Measurements from ENCODE around the gene BCAS1. TPM values are rescaled to one million over a fixed set of nuclear protein-coding genes. Genes with fewer than 3 reads are reported as not detected.

Gene BCAS1
- polyA plus RNA-seq, 12 donors, result 3.5 to 14.6 (median 5.7) TPM; not detected in 1

DNA sequence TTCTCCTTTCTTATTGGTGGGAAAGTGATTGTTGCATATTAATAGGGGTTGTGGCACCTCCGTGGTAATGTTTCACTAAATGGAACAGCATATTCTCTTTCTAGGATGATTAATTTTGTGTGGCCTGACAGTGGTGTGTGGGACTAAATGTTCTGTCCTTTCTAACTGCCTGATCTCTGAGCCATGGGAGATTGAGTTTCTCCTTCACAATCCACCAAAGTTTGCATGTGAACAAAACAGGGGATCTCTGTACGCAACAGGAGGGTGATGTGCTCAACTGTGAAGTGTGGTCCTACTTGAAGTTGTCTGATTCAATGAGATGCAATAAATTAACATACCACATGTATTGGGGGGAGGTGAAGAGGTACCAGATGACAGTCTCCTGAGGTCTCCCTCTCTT lies 19.3 kb downstream of the BCAS1 start:
- no peak for DNase-seq

DNA sequence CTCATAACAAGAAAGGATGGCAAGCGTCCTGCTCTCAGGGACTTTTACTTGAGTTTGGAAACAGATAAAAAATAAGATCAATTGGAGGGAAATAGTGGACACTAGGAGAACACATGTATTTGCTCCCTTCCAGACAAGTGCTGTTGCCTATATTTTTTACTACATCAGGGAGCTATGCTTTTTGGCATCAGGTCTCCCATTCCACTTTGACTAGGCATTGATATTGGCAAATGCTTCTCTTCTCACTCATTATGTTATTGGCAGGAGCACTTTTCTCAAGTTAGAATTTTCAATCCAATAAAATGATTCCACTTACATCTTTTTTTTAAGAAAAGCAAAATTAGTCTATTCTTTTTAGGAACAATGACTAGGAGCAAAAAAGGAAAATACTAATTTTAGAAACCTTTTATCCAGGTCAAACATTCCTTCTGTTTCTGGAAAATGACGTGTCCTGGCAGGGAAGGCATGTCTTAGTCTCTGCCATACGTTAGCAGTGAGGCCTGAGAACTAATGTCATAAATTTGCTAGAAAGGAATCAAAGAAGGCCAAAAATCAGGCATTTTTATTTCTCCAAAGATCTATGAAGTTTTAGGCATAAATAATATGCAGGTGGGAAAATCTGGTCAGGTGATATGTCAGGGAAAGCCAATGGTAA lies 21.4 kb downstream of the BCAS1 start:
- no peak for DNase-seq

DNA sequence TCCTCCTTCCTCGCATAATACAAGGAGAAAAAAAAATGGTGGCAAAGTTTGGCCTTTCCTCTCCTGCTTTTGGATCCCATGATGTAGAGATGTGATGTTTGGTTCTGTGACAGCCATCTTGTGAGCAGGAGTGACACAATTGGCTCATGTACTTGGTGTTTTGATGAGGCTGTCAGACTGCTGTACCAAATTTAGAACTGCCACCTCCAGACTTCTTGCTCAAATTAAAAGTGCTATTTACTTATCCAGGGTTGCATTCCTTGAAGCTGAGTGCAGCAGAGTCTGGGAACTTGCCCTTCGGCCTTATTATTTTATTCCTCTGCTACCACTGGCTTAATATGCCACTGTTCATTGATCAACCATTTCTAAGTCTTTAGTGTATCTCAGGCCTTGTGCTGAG lies 21.9 kb downstream of the BCAS1 start:
- no peak for DNase-seq

DNA sequence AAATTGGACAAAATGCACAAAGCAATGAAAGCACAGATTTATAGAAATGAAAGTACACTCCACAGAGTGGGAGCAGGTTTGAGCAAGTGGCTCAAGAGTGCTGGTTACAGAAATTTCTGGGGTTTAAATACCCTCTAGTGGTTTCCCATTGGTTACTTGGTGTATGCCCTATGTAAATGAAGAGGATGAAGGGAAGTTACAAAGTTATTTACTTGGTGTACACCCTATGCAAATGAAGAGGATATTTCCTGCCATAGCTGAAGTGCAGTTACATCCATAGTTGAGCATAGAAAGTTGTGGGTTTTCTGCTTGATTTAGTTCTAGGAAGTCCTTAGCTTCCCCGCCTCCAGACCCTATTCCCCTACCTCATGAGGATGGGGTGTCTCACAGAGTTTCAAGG lies 22.7 kb downstream of the BCAS1 start:
- no peak for DNase-seq

DNA sequence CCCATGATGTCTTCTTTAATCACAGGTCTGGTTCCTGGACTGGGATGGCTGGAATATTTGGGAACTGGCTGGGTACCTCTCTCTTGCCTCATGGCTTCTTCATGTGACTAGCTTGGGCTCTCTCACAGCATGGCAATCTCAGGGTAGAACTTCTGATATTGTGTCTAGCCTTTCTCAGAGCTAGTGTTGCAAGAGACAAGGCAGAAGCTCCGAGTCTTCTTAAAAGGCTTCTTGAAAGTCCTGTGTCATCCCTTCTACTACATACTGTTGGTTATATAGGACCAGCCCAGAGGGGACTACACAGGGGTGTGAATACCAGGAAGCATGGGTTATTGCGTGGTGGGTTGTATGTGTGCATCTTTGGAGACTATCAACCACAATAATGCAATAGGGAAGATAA lies 23.3 kb downstream of the BCAS1 start:
- DNase-seq, result no peak

DNA sequence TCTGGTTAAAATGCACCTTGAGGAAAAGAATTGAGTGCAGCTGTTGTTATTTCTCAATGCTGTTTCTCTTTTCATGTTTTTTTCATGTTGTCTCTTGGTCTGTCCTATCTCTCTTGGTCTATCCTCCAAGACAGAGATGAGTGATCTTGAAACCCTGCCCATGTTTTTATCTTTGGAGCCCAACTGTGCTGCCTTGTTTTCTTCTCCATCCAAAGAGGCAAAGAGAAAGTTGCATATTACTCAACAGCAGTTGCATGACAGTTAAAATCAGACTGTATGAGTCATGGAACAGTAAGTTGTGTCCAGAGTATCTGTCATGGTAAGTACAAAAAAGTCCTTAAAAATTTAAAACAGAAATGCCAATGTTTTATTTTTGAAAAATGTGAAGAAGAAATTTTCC lies 26.2 kb downstream of the BCAS1 start:
- no peak for DNase-seq

DNA sequence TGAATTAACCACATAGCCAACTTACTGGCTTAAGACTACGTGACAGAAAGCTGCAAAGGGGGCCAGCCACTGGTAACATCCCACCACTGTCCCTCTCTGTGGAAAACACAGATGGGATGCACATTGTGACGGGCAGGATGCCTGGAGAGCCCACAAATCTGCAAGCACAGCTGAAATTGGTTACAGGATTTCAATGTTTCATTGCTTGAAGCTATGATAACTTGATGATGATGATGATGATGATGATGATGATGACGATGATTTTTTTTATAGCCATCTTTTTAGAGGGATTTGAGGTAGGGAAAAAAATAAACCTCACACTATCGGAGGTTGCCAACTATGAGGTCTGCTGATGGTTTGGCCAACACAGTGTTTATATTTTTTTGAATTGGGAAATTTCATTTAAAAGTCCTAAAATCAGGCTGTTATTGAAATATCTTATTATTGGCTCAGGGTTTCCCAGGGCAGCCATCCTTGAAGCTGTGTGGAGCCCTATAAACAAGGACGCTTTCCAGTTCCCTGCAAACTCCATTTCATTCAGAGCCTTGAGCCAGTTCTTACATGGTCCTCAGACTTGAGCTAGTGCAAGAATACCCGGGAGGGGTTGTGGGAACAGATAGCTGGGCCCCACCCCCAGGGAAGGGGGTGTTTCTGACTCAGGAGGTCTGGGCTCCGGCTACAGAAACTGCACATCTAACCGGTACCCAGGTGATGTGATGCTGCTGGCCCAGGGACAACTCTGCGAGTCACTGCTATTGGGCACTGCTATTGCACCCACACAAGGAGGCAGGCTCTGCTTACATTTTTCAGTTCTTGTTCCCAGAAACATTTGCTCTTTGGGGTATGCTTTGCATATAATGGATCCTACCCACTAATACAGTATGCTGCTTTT lies 27.1 kb downstream of the BCAS1 start:
- DNase-seq, result no peak

DNA sequence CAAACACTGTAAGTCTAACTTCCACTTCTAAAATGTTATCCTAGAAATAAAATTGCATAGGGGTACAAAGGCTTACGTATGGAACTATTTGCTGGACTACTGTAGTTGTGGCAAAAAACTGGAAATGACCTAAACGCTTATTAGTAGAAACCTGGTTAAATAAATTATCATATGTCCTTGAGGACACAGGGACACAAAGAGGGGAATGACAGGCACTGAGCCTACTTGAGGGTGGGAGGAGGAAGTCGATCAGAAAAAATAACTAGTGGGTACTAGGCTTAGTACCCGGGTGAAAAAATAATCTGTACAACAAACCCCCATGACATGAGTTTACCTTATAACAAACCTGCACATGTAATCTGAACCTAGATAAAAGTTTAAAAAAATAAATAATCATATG lies 28.4 kb downstream of the BCAS1 start:
- no peak for DNase-seq

DNA sequence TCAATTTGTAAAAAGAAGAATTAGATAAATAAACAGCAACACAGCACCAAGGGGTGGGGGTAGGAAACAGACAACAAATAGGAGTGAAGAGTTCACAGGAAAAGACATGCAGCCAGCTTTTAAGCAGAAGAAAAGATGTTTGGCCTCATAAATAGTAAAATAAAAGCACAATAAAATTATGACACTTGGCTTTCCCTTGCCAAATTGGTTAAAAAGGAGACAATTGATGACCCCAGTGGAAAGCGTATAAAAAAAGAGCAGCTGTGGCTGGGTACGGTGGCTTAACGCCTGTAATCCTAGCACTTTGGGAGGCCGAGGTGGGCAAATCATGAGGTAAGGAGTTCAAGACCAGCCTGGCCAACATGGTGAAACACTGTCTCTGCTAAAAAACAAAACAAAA lies 29.1 kb downstream of the BCAS1 start:
- DNase-seq, result no peak

DNA sequence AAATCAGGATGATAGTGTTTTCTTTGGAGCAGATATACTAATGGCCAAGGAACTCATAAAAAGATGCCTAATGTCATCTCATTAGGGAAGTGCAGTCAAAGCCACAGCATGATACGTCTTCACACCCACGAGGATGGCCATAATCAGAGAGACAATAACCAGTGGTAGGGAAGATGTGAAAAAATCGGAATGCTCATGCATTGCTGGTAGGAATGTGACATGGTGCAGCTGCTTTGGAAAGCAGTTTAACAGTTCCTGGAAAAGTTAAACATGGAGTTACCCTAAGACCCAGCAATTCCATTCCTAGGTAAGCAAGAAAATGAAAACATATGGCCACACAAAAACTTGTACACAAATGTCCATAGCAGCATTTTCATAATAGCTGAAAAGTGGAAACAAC lies 29.9 kb downstream of the BCAS1 start:
- DNase-seq, result no peak

DNA sequence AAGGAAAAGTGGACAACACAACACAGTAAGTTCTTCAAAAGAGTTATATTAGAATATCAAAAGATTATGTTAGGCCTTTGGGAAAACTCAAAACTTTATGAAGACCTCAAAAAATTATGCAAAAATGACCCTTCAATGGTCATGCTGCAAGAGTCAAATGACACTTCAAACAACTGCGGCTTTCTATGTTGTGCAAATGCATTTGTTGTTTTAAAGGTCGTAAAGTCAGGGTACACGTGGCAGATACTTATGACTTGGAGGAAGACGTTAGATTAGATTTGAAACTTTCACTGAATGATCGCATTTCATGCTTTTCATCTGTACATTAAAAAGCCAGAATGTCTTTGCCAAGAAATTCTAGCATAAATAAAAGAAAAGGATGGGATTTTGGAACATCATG lies 31.4 kb downstream of the BCAS1 start:
- no peak for DNase-seq

DNA sequence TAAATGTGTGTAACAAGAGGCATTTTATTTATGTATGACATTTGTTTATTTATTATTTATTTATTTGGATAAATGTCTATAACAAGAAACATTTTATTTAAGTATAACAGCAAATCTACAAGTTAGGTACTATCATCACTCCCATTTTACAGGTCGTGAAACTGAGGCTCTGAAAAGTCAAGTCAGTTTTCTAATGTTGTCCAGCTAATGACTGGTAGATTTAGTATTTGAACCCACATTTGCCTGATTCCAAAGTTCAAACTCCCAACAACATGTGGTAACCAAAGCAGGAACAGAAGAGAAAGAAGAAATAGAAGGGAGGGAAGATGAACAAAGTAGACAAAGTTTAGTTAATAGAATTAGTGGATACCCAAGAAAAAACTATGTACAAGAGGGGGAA lies 32.9 kb downstream of the BCAS1 start:
- DNase-seq, result no peak

DNA sequence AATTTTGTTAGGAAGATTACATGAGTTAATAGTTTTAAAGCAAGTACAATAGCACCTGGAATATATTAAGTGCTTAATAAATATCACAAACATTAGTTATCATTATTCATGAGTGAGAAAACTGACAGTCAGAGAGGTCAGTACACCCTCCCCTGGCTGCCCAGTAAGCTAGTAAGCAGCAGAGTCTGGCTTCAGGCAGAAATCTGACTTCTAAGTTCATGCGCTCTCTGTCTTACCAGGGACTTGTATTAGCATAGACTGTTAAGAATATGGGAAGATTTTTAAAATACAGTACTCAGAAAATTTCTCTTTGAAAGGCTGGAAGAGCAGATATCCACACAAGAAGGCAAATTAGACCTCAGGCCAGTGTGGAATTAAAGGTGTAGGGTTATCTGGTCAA lies 40.8 kb downstream of the BCAS1 start:
- DNase-seq, result no peak

DNA sequence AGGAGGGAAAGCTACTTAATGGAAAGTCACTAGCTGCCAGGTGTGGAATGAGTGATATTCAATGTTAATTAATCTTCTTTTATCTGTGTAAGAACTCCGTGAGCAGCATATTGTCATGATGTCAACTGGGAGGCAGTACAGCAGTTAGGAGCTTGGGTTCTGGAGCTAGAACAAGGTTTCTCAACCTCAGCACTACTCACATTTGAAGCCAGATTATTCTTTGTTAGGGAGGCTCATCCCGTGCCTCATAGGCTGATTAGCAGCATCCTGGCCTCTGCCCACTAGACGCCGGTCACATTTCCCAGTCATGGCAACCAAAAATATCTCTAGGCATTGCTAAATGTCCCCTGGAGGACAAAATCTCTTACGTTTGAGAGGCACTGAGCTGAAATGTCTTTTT lies 41.2 kb downstream of the BCAS1 start:
- no peak for DNase-seq

DNA sequence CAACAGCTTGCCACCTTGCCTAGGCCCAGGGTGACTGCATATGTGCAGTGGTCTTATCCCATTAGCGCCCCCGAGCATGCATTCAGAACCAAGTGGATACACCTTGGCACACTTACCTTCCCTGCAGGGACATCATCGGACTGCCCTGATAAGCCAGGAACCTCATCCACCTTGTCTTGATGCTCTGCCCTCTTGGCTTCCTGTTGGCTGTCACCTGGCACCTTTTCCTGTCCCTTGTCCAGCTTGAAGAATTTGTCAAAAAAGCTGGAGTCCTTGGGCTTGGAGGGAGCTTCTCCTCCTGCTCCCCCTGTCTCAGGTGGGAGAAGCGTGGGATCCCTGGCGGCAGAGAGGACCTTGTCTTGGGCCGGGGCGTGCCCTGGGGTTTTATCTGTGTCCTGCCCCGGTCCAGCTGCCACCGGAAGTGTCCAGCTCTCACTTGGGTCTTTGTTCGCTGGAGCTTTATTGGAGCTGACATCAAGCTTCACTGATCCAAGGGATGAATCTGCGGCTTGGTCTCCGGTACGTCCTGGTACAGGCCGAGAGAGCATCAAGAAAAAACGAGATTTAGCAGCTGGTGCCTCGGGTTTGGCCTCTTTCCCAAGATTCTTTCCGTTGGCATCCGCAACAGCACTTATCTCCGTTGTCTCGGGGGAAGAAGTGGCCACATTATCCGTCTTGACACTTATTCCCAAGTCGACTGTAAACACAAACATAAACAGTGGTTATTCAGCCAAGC lies 42.0 kb downstream of the BCAS1 start:
- DNase-seq, result no peak

DNA sequence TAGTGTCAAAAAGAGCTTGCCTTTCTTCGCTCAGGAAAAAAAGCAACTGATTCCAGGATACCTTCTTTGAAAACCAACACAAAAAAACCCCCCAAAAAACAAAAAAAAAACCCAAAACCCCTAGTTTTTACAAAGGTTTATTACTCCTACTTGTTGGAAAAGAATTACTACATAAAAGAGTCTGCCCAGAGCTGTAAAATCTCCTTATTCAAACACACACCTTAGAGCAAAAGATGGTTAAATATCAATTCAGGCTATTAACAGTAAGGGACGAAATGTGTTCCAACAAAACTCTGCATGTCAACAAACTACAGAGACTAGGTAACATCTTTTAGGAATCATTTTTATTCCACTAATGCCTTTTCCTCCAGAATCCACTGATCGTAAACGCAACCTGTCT lies 42.7 kb downstream of the BCAS1 start:
- no peak for DNase-seq

DNA sequence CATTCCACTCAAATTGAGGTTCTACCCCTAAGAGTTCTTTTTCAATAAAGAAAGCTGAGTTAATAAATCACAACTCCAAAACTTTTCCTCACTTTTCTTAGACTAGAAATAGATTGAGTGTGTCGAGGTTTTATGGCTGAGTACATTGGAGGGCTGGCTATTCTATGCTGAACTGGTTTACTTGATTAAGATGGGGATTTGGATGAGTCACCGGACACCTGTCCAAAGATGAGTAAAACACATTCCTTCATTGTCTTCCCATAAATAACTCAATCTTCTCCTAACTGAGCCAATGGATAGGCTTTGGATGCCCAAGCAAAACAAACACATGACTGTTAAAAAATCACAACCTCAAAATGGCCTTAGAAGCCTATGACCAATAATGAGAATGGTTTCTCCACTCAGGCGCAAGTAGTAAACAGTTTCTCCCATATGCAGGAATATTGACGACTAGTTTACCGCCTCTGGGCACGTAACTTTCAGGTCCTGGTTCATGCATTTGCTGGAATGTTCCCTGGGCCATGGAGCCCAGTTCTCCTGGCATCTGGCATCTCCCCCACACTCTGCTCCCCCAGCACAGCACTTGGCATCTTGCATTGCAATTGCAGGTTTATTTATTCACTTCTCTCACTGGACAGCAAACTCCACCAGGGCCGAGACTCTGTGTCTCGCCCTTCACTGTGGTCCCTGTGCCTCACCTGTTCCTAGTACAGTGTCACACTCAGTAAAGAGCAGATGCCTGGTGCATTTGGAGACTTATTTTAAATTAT lies 43.9 kb downstream of the BCAS1 start:
- no peak for DNase-seq

DNA sequence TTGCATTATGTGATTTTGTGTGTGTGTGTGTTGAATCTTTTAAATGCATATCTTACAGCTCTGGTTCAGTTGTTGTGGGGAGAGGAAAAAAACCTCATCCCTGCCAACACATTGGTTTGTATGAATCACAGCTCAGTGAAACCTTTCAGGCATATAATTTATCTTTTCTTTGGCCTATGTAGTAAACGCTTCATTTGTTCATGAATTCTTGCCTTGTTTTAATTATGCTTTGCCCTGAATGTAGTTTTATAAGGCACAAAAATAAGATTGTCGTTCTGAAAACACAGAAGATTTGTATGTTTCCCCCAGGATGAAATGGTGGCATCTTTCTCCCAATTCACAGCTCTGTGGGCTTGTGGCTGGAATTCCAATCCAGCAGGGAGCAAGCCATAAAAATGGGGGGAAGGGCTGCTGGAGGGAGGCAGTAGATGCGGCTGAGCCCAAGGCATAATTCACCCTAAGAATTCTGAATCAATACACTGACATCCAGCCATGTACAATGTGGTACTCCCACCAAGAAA lies 45.1 kb downstream of the BCAS1 start:
- DNase-seq, result no peak

DNA sequence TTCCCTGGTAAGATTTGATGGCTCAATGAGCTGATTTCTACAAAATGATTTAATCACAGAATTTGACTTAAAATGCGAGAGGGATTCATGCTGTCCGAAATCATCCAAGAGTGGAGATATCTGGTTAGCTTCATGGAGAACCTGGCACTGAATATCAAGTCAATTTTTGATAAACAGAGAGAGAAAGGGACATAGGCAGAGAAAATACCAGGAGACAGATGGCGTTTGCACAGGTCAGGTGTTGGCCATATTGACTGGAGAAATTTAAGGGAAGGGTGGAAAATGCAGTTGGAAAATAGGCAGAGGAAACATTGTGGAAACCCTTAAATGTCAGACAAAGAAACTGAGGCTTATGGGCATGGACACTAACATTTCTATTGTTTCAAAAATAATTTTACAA lies 47.0 kb downstream of the BCAS1 start:
- DNase-seq, result no peak

DNA sequence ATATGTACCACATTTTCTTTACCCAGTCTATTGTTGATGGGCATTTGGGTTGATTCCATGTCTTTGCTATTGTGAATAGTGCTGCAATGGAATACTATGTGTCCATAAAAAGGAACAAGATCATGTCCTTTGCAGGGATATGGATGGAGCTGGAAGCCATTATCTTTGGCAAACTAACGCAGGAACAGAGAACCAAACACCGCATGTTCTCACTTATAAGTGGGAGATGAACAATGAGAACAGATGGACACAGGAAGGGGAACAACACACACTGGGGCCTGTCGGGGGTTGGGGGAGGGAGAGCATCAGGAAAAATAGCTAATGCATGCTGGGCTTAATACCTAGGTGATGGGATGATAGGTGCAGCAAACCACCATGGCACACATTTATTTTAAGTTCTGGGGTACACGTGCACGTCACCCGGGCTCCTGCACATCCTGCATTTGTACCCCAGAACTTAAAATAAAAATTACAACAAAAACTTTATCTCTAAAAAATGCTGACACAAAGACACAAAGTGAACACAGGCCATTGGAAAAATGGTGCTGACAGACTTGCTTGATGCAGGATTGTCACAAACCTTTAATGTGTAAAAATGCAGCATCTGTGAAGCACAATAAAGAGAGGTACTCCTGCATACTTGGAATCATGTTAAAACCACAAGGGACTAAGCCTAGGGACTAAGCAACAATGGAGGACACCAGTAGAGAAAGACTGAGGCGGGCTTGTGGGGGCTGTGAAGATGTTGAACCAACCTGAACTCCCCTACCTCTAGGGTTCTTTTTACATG lies 48.8 kb downstream of the BCAS1 start:
- no peak for DNase-seq

DNA sequence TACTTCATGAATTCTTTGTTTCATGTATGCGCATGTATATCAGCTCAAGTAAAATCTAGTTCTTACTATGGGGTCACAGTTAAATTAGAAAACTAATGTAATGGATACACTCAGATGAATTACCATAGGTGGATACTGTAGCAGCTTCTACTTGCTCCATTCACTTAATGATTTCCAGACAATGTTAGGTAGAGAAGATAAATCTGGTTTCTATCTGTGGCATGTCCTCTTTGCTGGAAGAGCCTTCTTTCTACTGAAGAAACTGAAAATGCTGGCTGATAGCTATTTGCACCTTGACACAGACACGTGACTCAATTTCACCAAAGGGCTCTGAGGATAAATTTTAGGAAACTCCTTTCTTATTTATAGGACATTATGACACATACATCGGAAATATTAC lies 49.5 kb downstream of the BCAS1 start:
- no peak for DNase-seq

Data from muscle of arm (tissue), 12 donors.